ENCODE results near the gene LILRB3. TPM values are rescaled to one million over a fixed set of nuclear protein-coding genes. Genes with fewer than 3 reads are reported as not detected.
"Not testable (repeated sequence)": the region's sequence is repeated elsewhere in the genome, so short reads cannot be mapped to it uniquely, and the experiment has no call there.

LILRB3 gene
- total RNA-seq, 1 donor from 2014 or later, result not detected

- H3K27me3 Mint-ChIP-seq (ENCODE audit: unreplicated experiment), result peaks cover 2% of the 10 kb centered on the region
- no peak overlapping the region for H3K4me3 Mint-ChIP-seq (ENCODE audit: unreplicated experiment)
- TF ChIP-seq CTCF (IDR thresholded peaks at IDR 0.05; ENCODE audit: unreplicated experiment), result no peak
- no peak for DNase-seq (ENCODE audit: low spot score)
- peak overlapping the region; percentile 67 for H3K27ac Mint-ChIP-seq (ENCODE audit: unreplicated experiment)
- H3K9me3 Mint-ChIP-seq (ENCODE audit: unreplicated experiment), result no peaks in the 10 kb centered on the region
- peaks cover 9% of the 10 kb centered on the region for H3K4me1 Mint-ChIP-seq (ENCODE audit: unreplicated experiment)
- H3K36me3 Mint-ChIP-seq (ENCODE audit: low read depth, unreplicated experiment), result no peaks in the 10 kb centered on the region
Measured at GRCh38 chr19:54248016-54248601, 25.3 kb upstream of the LILRB3 start.

- no peaks in the 10 kb centered on the region for H3K9me3 Mint-ChIP-seq (ENCODE audit: unreplicated experiment)
- peak overlapping the region; percentile 67 for H3K27ac Mint-ChIP-seq (ENCODE audit: unreplicated experiment)
- peaks cover 9% of the 10 kb centered on the region for H3K4me1 Mint-ChIP-seq (ENCODE audit: unreplicated experiment)
- H3K4me3 Mint-ChIP-seq (ENCODE audit: unreplicated experiment), result no peak overlapping the region
- H3K36me3 Mint-ChIP-seq (ENCODE audit: low read depth, unreplicated experiment), result no peaks in the 10 kb centered on the region
- no peaks in the 10 kb centered on the region for H3K27me3 Mint-ChIP-seq (ENCODE audit: unreplicated experiment)
- TF ChIP-seq CTCF (IDR thresholded peaks at IDR 0.05; ENCODE audit: unreplicated experiment), result no peak
- no peak for DNase-seq (ENCODE audit: low spot score)
Measured at GRCh38 chr19:54247106-54247930, 24.5 kb upstream of the LILRB3 start.

GRCh38 chr19:54245936-54246335 is 23.1 kb upstream of the LILRB3 start:
- no peak for TF ChIP-seq CTCF (IDR thresholded peaks at IDR 0.05; ENCODE audit: unreplicated experiment)
- H3K27ac Mint-ChIP-seq (ENCODE audit: unreplicated experiment), result no peak overlapping the region
- no peaks in the 10 kb centered on the region for H3K9me3 Mint-ChIP-seq (ENCODE audit: unreplicated experiment)
- H3K4me1 Mint-ChIP-seq (ENCODE audit: unreplicated experiment), result peaks cover 9% of the 10 kb centered on the region
- no peak for DNase-seq (ENCODE audit: low spot score)
- no peaks in the 10 kb centered on the region for H3K36me3 Mint-ChIP-seq (ENCODE audit: low read depth, unreplicated experiment)
- H3K27me3 Mint-ChIP-seq (ENCODE audit: unreplicated experiment), result no peaks in the 10 kb centered on the region
- no peak overlapping the region for H3K4me3 Mint-ChIP-seq (ENCODE audit: unreplicated experiment)

GRCh38 chr19:54243809-54244208 is 21.0 kb upstream of the LILRB3 start:
- H3K27me3 Mint-ChIP-seq (ENCODE audit: unreplicated experiment); H3K4me3 Mint-ChIP-seq (ENCODE audit: unreplicated experiment); DNase-seq (ENCODE audit: low spot score); H3K27ac Mint-ChIP-seq (ENCODE audit: unreplicated experiment); H3K9me3 Mint-ChIP-seq (ENCODE audit: unreplicated experiment); H3K4me1 Mint-ChIP-seq (ENCODE audit: unreplicated experiment); H3K36me3 Mint-ChIP-seq (ENCODE audit: low read depth, unreplicated experiment): not testable (repeated sequence)

GRCh38 chr19:54242646-54243045 is 19.8 kb upstream of the LILRB3 start, which contains the start of gene LILRA6:
Gene LILRA6 (minus strand): TSS chr19:54242790.
- H3K9me3 Mint-ChIP-seq (ENCODE audit: unreplicated experiment); H3K36me3 Mint-ChIP-seq (ENCODE audit: low read depth, unreplicated experiment); DNase-seq (ENCODE audit: low spot score); H3K27me3 Mint-ChIP-seq (ENCODE audit: unreplicated experiment); H3K4me3 Mint-ChIP-seq (ENCODE audit: unreplicated experiment); H3K27ac Mint-ChIP-seq (ENCODE audit: unreplicated experiment); H3K4me1 Mint-ChIP-seq (ENCODE audit: unreplicated experiment): not testable (repeated sequence)

- not testable (repeated sequence) for H3K9me3 Mint-ChIP-seq (ENCODE audit: unreplicated experiment); H3K4me1 Mint-ChIP-seq (ENCODE audit: unreplicated experiment); H3K4me3 Mint-ChIP-seq (ENCODE audit: unreplicated experiment); H3K27ac Mint-ChIP-seq (ENCODE audit: unreplicated experiment); H3K27me3 Mint-ChIP-seq (ENCODE audit: unreplicated experiment); H3K36me3 Mint-ChIP-seq (ENCODE audit: low read depth, unreplicated experiment); DNase-seq (ENCODE audit: low spot score)
Measured at GRCh38 chr19:54242234-54242633, 19.4 kb upstream of the LILRB3 start.

GRCh38 chr19:54240372-54241336 is 17.8 kb upstream of the LILRB3 start:
- not testable (repeated sequence) for DNase-seq (ENCODE audit: low spot score); H3K9me3 Mint-ChIP-seq (ENCODE audit: unreplicated experiment); H3K27ac Mint-ChIP-seq (ENCODE audit: unreplicated experiment); H3K4me3 Mint-ChIP-seq (ENCODE audit: unreplicated experiment); H3K27me3 Mint-ChIP-seq (ENCODE audit: unreplicated experiment); H3K4me1 Mint-ChIP-seq (ENCODE audit: unreplicated experiment); H3K36me3 Mint-ChIP-seq (ENCODE audit: low read depth, unreplicated experiment)

- H3K4me1 Mint-ChIP-seq (ENCODE audit: unreplicated experiment); H3K36me3 Mint-ChIP-seq (ENCODE audit: low read depth, unreplicated experiment); H3K9me3 Mint-ChIP-seq (ENCODE audit: unreplicated experiment); DNase-seq (ENCODE audit: low spot score); H3K27ac Mint-ChIP-seq (ENCODE audit: unreplicated experiment); H3K4me3 Mint-ChIP-seq (ENCODE audit: unreplicated experiment); H3K27me3 Mint-ChIP-seq (ENCODE audit: unreplicated experiment): not testable (repeated sequence)
Measured at GRCh38 chr19:54239491-54240371, 16.9 kb upstream of the LILRB3 start.
